ENCODE measurements around the gene GPRC5A. TPM values are rescaled to one million over a fixed set of nuclear protein-coding genes. Genes with fewer than 3 reads are reported as not detected.
A peak's percentile ranks its signal among the peaks of the same experiment; 100 is the strongest.
"Not testable (repeated sequence)": the region's sequence is repeated elsewhere in the genome, so short reads cannot be mapped to it uniquely, and the experiment has no call there.

GPRC5A gene, protein sequence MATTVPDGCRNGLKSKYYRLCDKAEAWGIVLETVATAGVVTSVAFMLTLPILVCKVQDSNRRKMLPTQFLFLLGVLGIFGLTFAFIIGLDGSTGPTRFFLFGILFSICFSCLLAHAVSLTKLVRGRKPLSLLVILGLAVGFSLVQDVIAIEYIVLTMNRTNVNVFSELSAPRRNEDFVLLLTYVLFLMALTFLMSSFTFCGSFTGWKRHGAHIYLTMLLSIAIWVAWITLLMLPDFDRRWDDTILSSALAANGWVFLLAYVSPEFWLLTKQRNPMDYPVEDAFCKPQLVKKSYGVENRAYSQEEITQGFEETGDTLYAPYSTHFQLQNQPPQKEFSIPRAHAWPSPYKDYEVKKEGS
- total RNA-seq (2014; rRNA removed): 1.7 and 2.6 TPM in 2 replicates
- 2.1 TPM for polyA plus RNA-seq (2012)

- peak; percentile 90 for DNase-seq (ENCODE audit: low read depth)
Observed at GRCh38 chr12:12891080-12891880, at the start of gene GPRC5A. TSS of gene GPRC5A (plus strand) at chr12:12891562. CDS start at chr12:12908250, 16,688 bp downstream.

DNA sequence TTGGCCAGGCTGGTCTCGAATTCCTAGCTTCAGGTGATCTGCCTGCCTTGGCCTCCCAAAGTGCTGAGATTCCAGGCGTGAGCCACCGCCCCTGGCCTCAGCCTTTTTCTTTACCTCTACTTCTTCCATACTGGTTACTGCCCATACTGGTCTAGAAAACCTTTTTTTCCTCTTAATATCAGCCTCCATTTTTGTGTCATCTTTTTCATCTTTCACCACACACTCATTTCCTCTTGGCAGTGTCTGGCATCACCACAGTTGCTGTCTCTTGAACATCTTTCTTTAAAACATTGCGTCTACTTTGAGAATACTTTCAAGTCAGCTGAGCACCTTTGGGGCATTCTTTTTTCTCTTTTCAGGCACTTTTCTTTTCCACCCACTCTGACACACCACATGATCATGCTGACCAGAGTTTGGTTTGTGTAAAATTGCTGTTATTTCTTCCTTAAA is 45.5 kb upstream of the GPRC5A start:
- no peak for DNase-seq (ENCODE audit: low read depth)

DNA sequence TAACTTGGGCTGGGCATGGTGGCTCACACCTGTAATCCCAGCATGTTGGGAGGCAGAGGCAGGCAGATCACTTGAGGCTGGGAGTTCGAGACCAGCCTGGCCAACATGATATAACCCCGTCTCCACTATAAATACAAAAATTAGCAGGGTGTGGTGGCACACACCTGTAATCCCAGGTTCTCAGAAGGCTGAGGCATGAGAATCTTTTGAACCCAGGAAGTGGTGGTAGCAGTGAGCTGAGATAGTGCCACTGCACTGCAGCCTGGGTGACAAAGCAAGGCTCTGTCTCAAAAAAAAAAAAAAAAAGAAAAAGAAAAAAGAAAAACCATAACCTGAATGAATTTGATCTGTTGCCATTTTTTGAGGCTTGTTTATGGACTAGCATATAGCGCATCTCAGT is 44.6 kb upstream of the GPRC5A start:
- DNase-seq (ENCODE audit: low read depth): not testable (repeated sequence)

GRCh38 chr12:12853435-12853834 is 37.9 kb upstream of the GPRC5A start:
- no peak for DNase-seq (ENCODE audit: low read depth)

GRCh38 chr12:12859690-12860089 is 31.7 kb upstream of the GPRC5A start:
- DNase-seq (ENCODE audit: low read depth): peak; percentile 22

GRCh38 chr12:12864243-12864642 is 27.1 kb upstream of the GPRC5A start:
- no peak for DNase-seq (ENCODE audit: low read depth)

- no peak for DNase-seq (ENCODE audit: low read depth)
Observed at GRCh38 chr12:12868477-12869235, 22.7 kb upstream of the GPRC5A start.

- peak; percentile 90 for DNase-seq (ENCODE audit: low read depth)
Observed at GRCh38 chr12:12870465-12870864, 20.9 kb upstream of the GPRC5A start.

GRCh38 chr12:12871587-12872138 is 19.7 kb upstream of the GPRC5A start:
- no peak for DNase-seq (ENCODE audit: low read depth)

DNA sequence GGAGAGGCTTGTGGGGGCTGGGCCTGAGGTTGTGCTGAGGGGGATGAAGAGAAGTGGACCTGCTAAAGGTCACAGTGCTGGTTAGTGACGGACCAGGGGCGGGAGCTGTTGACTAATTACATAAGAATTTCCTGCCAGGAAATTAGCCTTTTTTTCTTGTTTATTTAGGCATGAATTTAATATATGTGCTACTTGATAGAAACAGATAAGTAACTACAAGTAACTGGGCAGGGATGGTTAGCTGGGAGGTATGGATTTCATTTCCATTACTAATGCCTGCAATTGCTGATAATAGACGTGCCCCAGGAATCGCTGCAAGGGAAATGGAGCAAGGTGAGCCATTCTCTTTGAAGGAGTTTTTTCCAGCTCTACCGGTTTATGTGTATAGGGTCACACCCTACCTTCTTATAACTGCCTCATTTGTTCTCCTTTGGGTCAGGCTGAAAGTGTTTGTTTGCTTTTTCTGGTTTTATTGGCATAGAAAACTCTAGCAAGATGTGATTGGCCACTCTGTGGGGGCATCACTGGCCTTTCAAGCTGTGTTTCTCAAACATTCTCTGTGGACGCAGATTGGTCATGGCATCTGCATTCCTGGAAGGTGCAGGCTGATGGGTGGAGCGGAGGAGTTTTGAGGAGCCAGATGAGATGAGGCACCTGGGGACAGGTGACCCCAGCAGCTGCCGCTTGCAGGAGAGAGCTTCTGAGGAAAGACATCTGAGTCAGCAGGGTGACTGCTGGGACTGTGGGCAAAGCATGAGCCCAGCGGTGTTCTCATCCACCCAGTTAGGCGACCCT is 19.0 kb upstream of the GPRC5A start:
- peak; percentile 46 for DNase-seq (ENCODE audit: low read depth)

DNA sequence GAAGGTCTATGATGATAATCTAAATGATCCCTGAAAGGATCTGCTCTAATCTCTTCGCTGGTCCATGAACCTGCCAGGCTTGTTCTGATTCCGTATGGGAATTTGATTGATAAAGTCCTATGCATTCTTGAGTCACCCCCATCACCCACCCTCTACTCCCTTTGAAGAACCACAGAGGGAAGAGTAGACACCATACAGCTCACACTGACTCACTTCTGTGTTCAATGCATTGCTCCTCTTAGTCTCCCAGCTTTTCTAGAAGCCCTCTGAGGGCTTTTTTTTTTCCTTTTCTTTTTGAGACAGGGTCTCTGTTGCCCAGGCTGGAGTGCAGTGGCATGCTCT is 18.5 kb upstream of the GPRC5A start:
- DNase-seq (ENCODE audit: low read depth): peak; percentile 18

GRCh38 chr12:12874029-12874428 is 17.3 kb upstream of the GPRC5A start:
- no peak for DNase-seq (ENCODE audit: low read depth)

GRCh38 chr12:12875301-12875700 is 16.1 kb upstream of the GPRC5A start:
- DNase-seq (ENCODE audit: low read depth): not testable (repeated sequence)

DNA sequence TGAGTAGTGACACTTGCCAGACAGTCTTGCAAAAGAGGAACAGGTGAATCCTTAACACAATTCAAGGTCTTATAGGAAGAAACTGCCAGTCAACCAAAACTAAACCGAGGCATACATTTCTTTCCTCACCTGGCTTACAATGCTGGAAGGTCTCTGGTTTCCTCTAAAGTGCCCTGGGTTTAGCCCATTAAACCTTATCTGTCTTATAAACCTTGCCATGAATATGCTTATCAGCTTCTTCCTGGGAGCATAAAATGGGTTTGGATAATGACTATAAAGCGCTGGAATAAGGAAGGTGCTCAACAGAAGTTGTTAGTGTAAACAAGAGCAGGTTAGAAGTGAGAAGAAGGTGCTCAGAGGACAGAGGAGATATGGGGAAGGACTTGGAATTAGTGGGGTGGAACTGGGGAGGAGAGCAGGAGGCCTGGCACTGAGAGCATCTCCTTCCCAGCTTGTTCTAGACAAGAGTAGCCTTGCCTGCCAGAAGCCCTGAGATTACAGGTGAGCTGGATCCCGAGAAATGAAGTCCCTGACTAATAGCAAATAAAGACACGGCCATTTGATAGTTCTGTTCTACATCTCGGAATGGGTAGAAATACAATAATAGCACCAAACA is 14.1 kb upstream of the GPRC5A start:
- DNase-seq (ENCODE audit: low read depth): no peak

GRCh38 chr12:12877781-12878455 is 13.4 kb upstream of the GPRC5A start:
- no peak for DNase-seq (ENCODE audit: low read depth)

DNA sequence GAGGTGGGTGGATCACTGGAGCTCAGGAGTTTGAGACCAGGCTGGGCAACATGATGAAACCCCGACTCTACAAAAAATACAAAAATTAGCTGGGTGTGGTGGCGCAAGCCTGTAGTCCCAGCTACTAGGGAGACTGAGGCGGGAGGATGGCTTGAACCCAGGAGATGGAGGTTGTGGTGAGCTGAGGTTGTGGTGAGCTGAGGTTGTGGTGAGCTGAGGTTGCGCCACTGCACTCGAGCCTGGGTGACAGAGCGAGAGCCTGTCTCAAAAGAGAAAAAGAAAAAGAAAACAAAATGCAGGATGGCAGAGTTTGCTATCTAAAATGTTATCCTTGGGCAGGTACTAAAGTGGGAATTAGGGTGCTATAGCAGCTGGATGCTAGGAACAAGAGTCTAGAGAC is 10.8 kb upstream of the GPRC5A start:
- no peak for DNase-seq (ENCODE audit: low read depth)

GRCh38 chr12:12881151-12881909 is 10.0 kb upstream of the GPRC5A start:
- peak; percentile 36 for DNase-seq (ENCODE audit: low read depth)

DNA sequence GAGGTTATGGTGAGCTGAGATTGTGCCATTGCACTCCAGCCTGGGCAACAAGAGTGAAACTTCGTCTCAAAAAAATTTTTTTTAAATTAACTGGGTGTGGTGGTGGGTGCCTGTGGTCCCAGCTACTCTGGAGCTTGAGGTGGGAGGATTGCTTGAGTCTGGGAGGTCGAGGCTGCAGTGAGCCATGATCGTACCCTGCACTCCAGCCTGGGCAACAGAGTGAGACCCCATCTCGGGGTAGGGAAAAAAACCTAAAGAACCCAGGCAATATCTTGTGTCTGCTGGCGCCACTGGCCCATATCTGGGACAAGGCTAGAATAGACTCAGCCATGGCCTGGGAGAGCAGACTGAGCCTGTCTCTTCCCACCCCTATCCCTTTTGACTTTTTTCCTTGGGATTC is 9.1 kb upstream of the GPRC5A start:
- DNase-seq (ENCODE audit: low read depth): no peak

DNA sequence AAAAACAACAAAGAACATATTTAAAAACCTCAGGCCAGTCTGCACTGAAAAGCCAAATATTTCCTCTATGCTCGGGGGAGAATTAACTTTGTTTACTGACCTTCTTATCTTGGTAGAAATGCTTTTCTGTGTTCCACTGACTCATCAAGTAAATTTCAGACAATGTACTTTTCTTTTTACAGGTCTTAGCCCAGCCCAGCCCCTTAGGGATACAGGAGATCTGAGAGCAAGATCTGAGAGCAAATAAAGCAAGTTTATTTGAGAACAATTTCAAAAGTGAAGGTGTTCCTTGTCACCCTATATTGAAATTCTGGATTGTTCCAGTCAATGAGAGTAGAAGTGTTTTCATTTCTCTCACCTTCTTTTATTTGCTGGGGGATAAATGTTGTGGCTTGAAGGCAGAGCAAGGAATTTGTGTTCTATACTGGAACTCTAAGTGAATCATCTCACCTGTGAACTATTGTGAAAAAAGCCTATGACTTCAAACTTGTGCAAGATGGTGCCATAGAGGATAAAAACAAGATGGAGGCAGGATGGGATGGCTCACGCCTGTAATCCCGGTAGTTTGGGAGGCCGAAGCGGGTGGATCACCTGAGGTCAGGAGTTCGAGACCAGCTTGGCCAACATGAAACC is 7.9 kb upstream of the GPRC5A start:
- DNase-seq (ENCODE audit: low read depth): peak; percentile 21

All from LHCN-M2 (cell line).